Transverse colon (tissue), 4 donors: Measurements from ENCODE around the gene SIRPB2. TPM values are rescaled to one million over a fixed set of nuclear protein-coding genes. Genes with fewer than 3 reads are reported as not detected.

Experiments used
- DNase-seq: peaks from one replicate; pipeline ENCODE4 v3.0.0-alpha.2; 2019
- H3K27ac ChIP-seq, 4 donors: fragments of 200-600 bp; sonication (generic); 2 replicates each; pipeline ENCODE4 v1.5.1; 2016 to 2018; ENCODE audit warnings: inconsistent platforms in 4 of 4
- H3K27me3 ChIP-seq: fragments of 200-600 bp; sonication (generic); 2 replicates; pipeline ENCODE4 v1.5.1; 2017; ENCODE audit warnings: inconsistent platforms
- H3K36me3 ChIP-seq, 4 donors: fragments of 200-600 bp; sonication (generic); 2 replicates each; pipeline ENCODE4 v1.5.1; 2017 to 2019; ENCODE audit warnings: inconsistent platforms in 4 of 4
- H3K4me1 ChIP-seq, 4 donors: fragments of 200-600 bp; sonication (generic); 2 replicates each; pipeline ENCODE4 v1.5.1; 2017 to 2020; ENCODE audit warnings: inconsistent platforms in 4 of 4
- H3K4me3 ChIP-seq, 4 donors: fragments of 200-600 bp; sonication (generic); 1 replicate in 1 of 4; 2 replicates in 3 of 4; pipeline versions ENCODE4 v1.5.1 to v1.6.1; 2017 to 2019; ENCODE audit warnings: inconsistent platforms in 4 of 4
- H3K9me3 ChIP-seq, 2 donors: fragments of 200-600 bp; sonication (generic); 2 replicates each; pipeline ENCODE4 v1.5.1; 2017 to 2019; ENCODE audit warnings: inconsistent platforms in 2 of 2
- CTCF ChIP-seq, 5 experiments: fragments of 200-600 bp in 3 of 5; fragments of 450-650 bp in 2 of 5; sonication (generic) in 3 of 5; IDR thresholded peaks; 1 replicate in 2 of 5; 2 replicates in 3 of 5; pipeline ENCODE4 v1.5.1; 2016 to 2017; ENCODE audit warnings: antibody characterized with exemption in 5 of 5, inconsistent platforms in 3 of 5, mild to moderate bottlenecking in 2 of 5, moderate library complexity in 1 of 5
- EP300 ChIP-seq: sonication (generic); formaldehyde crosslinking; IDR thresholded peaks from one replicate; pipeline ENCODE4 v1.6.1; 2017; ENCODE audit warnings: antibody characterized with exemption, low read depth
- POLR2A ChIP-seq: fragments of 450-650 bp; IDR thresholded peaks from one replicate; pipeline ENCODE4 v1.6.1; 2016; ENCODE audit warnings: antibody characterized with exemption, mild to moderate bottlenecking, moderate library complexity
- POLR2AphosphoS5 ChIP-seq, 3 donors: sonication (generic); formaldehyde crosslinking; IDR thresholded peaks; one replicate each; pipeline ENCODE4 v1.6.1; 2016; ENCODE audit warnings: antibody characterized with exemption in 3 of 3
- WGBS, 2 donors: methylation state at CpG; one replicate each; pipeline ENCODE4 v1.1.5; 2018; ENCODE audit warnings: low coverage in 1 of 2; 5-methylcytosine and 5-hydroxymethylcytosine counted together
- in situ Hi-C, 4 donors: fragments of 200-750 bp; cut with MboI; loops; one replicate each; pipeline versions ENCODE4 v1.15.0 to v1.15.1; 2017; ENCODE audit warnings: low sequenced_read_pairs in 3 of 4, low pct_ligation_motif_present in 1 of 4, low pct_unique_long_range_greater_than_20kb in 1 of 4
- intact Hi-C: fragments of 100-400 bp; cut with DNase I; formaldehyde crosslinking; loops from one replicate; pipeline ENCODE4 v1.15.1; 2023; ENCODE audit warnings: low total_unique reads
- total RNA-seq, 4 donors: library from RNA; depleted of rRNA; stranded (reverse); fragments of >200 nt; gene quantifications; one replicate each; pipeline ENCODE4 v1.1.0, GENCODE V29; 2016

Gene SIRPB2
- total RNA-seq: 1 to 10 TPM in 2 of 4 donors, not detected in 2; 3.7 to 3.8 TPM

GRCh38 chr20:1491281-1491840, at the start of gene SIRPB2:
TSS of gene SIRPB2 (minus strand) at chr20:1491420. CDS start at chr20:1491359, 61 bp downstream.
- H3K4me1 ChIP-seq: peaks cover 0 to 3% (median 0%) of the 10 kb centered on the region in 4 donors
- 65 to 78% methylated on average over 4 to 11 of the region's 11 CpGs for WGBS, 2 donors
- no peaks in the 10 kb centered on the region for H3K36me3 ChIP-seq
- H3K9me3 ChIP-seq: no peaks in the 10 kb centered on the region
- peak within 1 kb of the TSS; percentile 48 to 67 (median 53) for H3K27ac ChIP-seq
- intact Hi-C loops: no loop called here
- H3K4me3 ChIP-seq: peak within 1 kb of the TSS in 1 of 4 donors; percentile 26
- TF ChIP-seq EP300 (no peak), POLR2AphosphoS5 (IDR thresholded peaks at IDR 0.05) (peak in 1 of 3 donors; percentile 23)
- H3K27me3 ChIP-seq: peaks cover 22% of the 10 kb centered on the region
- DNase-seq: peak; percentile 21
- in situ Hi-C loops: no loop called here

GRCh38 chr20:1539816-1540419, 48.7 kb upstream of the SIRPB2 start:
- no peak for TF ChIP-seq CTCF (IDR thresholded peaks at IDR 0.05)
- TF ChIP-seq POLR2A: no peak
- TF ChIP-seq POLR2AphosphoS5 (IDR thresholded peaks at IDR 0.05): no peak
- no peak for TF ChIP-seq EP300
- WGBS, 2 donors: 92% methylated on average over 1 of the region's 1 CpG; no CpG with 5 or more reads in 1 of the 2 donors
- Histone ChIP-seq H3K27ac (no peak overlapping the region), H3K4me3 (no peak overlapping the region), H3K4me1 (no peaks in the 10 kb centered on the region), H3K27me3 (no peaks in the 10 kb centered on the region), H3K36me3 (no peaks in the 10 kb centered on the region), H3K9me3 (no peaks in the 10 kb centered on the region)
- intact Hi-C loops: no loop called here
- no peak for DNase-seq
- in situ Hi-C loops: no loop called here

- no peak for TF ChIP-seq POLR2A
- TF ChIP-seq EP300: no peak
- no peak for TF ChIP-seq POLR2AphosphoS5 (IDR thresholded peaks at IDR 0.05)
- no peak for TF ChIP-seq CTCF (IDR thresholded peaks at IDR 0.05)
- H3K36me3 ChIP-seq: no peaks in the 10 kb centered on the region
- H3K27me3 ChIP-seq: no peaks in the 10 kb centered on the region
- in situ Hi-C loops (no loop called here), intact Hi-C loops (no loop called here)
- H3K4me1 ChIP-seq: no peaks in the 10 kb centered on the region
- H3K9me3 ChIP-seq: no peaks in the 10 kb centered on the region
- H3K27ac ChIP-seq: no peak overlapping the region
- H3K4me3 ChIP-seq: no peak overlapping the region
- no peak for DNase-seq
These were observed 47.4 kb upstream of the SIRPB2 start for GRCh38 chr20:1538655-1539054.

- H3K4me3 ChIP-seq: no peak overlapping the region
- H3K27ac ChIP-seq: peak overlapping the region; percentile 18 to 71 (median 55)
- intact Hi-C loops: no loop called here
- 45 to 49% methylated on average over 4 of the region's 4 CpGs for WGBS, 2 donors
- H3K27me3 ChIP-seq: no peaks in the 10 kb centered on the region
- TF ChIP-seq CTCF (IDR thresholded peaks at IDR 0.05): no peak
- TF ChIP-seq EP300: no peak
- no peak for TF ChIP-seq POLR2AphosphoS5 (IDR thresholded peaks at IDR 0.05)
- TF ChIP-seq POLR2A: no peak
- H3K36me3 ChIP-seq: no peaks in the 10 kb centered on the region
- in situ Hi-C loops: no loop called here
- peak; percentile 38 for DNase-seq
- no peaks in the 10 kb centered on the region for H3K4me1 ChIP-seq
- no peaks in the 10 kb centered on the region for H3K9me3 ChIP-seq
These were observed 46.5 kb upstream of the SIRPB2 start for GRCh38 chr20:1537731-1538058.
